AG04449 (cell line): ENCODE results near the gene NINJ1.

Experiments used
- CTCF ChIA-PET: fragments of 350-600 bp; formaldehyde crosslinking; extraction: SDS; loops from one replicate; lab custom pipeline; 2021; ENCODE audit warnings: antibody characterized with exemption; lab: Yijun Ruan, JAX
- POLR2A ChIA-PET: fragments of 400-600, 350-600 bp; formaldehyde crosslinking; extraction: SDS; loops from one replicate; lab custom pipeline; 2020; ENCODE audit warnings: antibody characterized with exemption, inconsistent platforms; lab: Yijun Ruan, JAX
- DNase-seq: peaks from one replicate; pipeline ENCODE4 v3.0.0-alpha.2; 2010; ENCODE audit warnings: low read depth, low spot score
- H3K4me3 ChIP-seq: 2 replicates; pipeline ENCODE4 v1.5.1; 2011; ENCODE audit warnings: low read depth, mild to moderate bottlenecking, control low read depth, low read length
- TF ChIP-seq, protein P1 (sequence below): IDR thresholded peaks from one replicate; pipeline ENCODE4 v1.5.1; 2011; ENCODE audit warnings: mild to moderate bottlenecking, moderate library complexity, low read length, control low read depth, inconsistent platforms; ENCODE audit not compliant: insufficient read depth; ENCODE audit errors: missing control alignments

The NINJ1 gene

GRCh38 chr9:93076101-93076791 is 57.8 kb downstream of the NINJ1 start:
- TF ChIP-seq, protein P1, sequence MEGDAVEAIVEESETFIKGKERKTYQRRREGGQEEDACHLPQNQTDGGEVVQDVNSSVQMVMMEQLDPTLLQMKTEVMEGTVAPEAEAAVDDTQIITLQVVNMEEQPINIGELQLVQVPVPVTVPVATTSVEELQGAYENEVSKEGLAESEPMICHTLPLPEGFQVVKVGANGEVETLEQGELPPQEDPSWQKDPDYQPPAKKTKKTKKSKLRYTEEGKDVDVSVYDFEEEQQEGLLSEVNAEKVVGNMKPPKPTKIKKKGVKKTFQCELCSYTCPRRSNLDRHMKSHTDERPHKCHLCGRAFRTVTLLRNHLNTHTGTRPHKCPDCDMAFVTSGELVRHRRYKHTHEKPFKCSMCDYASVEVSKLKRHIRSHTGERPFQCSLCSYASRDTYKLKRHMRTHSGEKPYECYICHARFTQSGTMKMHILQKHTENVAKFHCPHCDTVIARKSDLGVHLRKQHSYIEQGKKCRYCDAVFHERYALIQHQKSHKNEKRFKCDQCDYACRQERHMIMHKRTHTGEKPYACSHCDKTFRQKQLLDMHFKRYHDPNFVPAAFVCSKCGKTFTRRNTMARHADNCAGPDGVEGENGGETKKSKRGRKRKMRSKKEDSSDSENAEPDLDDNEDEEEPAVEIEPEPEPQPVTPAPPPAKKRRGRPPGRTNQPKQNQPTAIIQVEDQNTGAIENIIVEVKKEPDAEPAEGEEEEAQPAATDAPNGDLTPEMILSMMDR, result no peak
- no peak overlapping the region for H3K4me3 ChIP-seq
- no peak for DNase-seq
- CTCF ChIA-PET, result no interaction called here
- POLR2A ChIA-PET, result no interaction called here

- TF ChIP-seq, protein P1, result no peak
- H3K4me3 ChIP-seq, result no peak overlapping the region
- peak; percentile 4 for DNase-seq
- CTCF ChIA-PET, result no interaction called here
- POLR2A ChIA-PET, result no interaction called here
Measured at GRCh38 chr9:93072383-93072795, 61.7 kb downstream of the NINJ1 start.
